Measurements from ENCODE around the gene SAMD8.
"Not testable (repeated sequence)": the region's sequence is repeated elsewhere in the genome, so short reads cannot be mapped to it uniquely, and the experiment has no call there.

The SAMD8 gene

GRCh38 chr10:75117995-75118394 lies 6.5 kb downstream of the SAMD8 start:
- Histone ChIP-seq H3K4me1 (ENCODE audit: control insufficient read depth in 2 of 2, insufficient read depth in 1 of 2, low read depth in 1 of 2, low read length in 2 of 2) (no peaks in the 10 kb centered on the region), H2BK120ac (ENCODE audit: low read depth, low read length) (no peak overlapping the region), H3K79me1 (ENCODE audit: low read depth, low read length) (no peaks in the 10 kb centered on the region), H3K36me3 (replicated peaks in 1 of 2; ENCODE audit: control insufficient read depth in 2 of 2, insufficient read depth in 2 of 2, low read length in 2 of 2) (no peaks in the 10 kb centered on the region), H2BK12ac (ENCODE audit: low read length) (no peak overlapping the region), H4K91ac (ENCODE audit: low read depth, low read length, poor library complexity) (no peak overlapping the region), H3K23ac (ENCODE audit: low read depth, low read length, poor library complexity) (no peak overlapping the region), H3K4me2 (ENCODE audit: insufficient read depth, low read length, poor library complexity, severe bottlenecking) (no peak overlapping the region), H4K8ac (ENCODE audit: low read depth, low read length) (no peak overlapping the region), H3K27me3 (ENCODE audit: control insufficient read depth in 3 of 3, insufficient read depth in 3 of 3, low read depth in 1 of 3, low read length in 3 of 3) (no peaks in the 10 kb centered on the region), H2AK5ac (ENCODE audit: low read depth, low read length) (no peak overlapping the region), H3K27ac (replicated peaks; ENCODE audit: low read length) (no peak overlapping the region), H2AFZ (ENCODE audit: low read length) (no peak overlapping the region), H3K4ac (ENCODE audit: low read length) (no peak overlapping the region), H2BK5ac (ENCODE audit: low read length) (no peak overlapping the region), H3K18ac (ENCODE audit: low read length) (no peak overlapping the region), H3K9me3 (replicated peaks in 1 of 2; ENCODE audit: control insufficient read depth in 2 of 2, insufficient read depth in 1 of 2, low read depth in 1 of 2, low read length in 2 of 2) (no peaks in the 10 kb centered on the region), H3K9ac (ENCODE audit: low read depth, low read length, poor library complexity) (no peak overlapping the region), H3K14ac (ENCODE audit: low read length) (no peak overlapping the region), H3K4me3 (ENCODE audit: low read length in 2 of 2) (no peak overlapping the region), H2BK15ac (ENCODE audit: low read length) (no peak overlapping the region)
- WGBS, 2 donors (ENCODE audit: extremely low coverage in 2 of 2, insufficient read length in 2 of 2, insufficient replicate concordance in 1 of 2): no CpG with 5 or more reads among the region's 3 CpGs
- no peak for DNase-seq (ENCODE audit: low spot score)

- H3K9ac ChIP-seq (ENCODE audit: low read depth, low read length, poor library complexity); H2BK15ac ChIP-seq (ENCODE audit: low read length); H3K27me3 ChIP-seq (ENCODE audit: control insufficient read depth in 3 of 3, insufficient read depth in 3 of 3, low read depth in 1 of 3, low read length in 3 of 3); DNase-seq (ENCODE audit: low spot score); H3K4ac ChIP-seq (ENCODE audit: low read length); H4K8ac ChIP-seq (ENCODE audit: low read depth, low read length); H3K36me3 ChIP-seq (replicated peaks in 1 of 2; ENCODE audit: control insufficient read depth in 2 of 2, insufficient read depth in 2 of 2, low read length in 2 of 2); H3K23ac ChIP-seq (ENCODE audit: low read depth, low read length, poor library complexity); H3K4me1 ChIP-seq (ENCODE audit: control insufficient read depth in 2 of 2, insufficient read depth in 1 of 2, low read depth in 1 of 2, low read length in 2 of 2); H3K79me1 ChIP-seq (ENCODE audit: low read depth, low read length); H2AK5ac ChIP-seq (ENCODE audit: low read depth, low read length); H2AFZ ChIP-seq (ENCODE audit: low read length); H2BK5ac ChIP-seq (ENCODE audit: low read length); H3K27ac ChIP-seq (replicated peaks; ENCODE audit: low read length); H3K9me3 ChIP-seq (replicated peaks in 1 of 2; ENCODE audit: control insufficient read depth in 2 of 2, insufficient read depth in 1 of 2, low read depth in 1 of 2, low read length in 2 of 2); H3K4me2 ChIP-seq (ENCODE audit: insufficient read depth, low read length, poor library complexity, severe bottlenecking); H3K4me3 ChIP-seq (ENCODE audit: low read length in 2 of 2); H3K18ac ChIP-seq (ENCODE audit: low read length); H2BK12ac ChIP-seq (ENCODE audit: low read length); H3K14ac ChIP-seq (ENCODE audit: low read length); H4K91ac ChIP-seq (ENCODE audit: low read depth, low read length, poor library complexity); H2BK120ac ChIP-seq (ENCODE audit: low read depth, low read length): not testable (repeated sequence)
- WGBS, 2 donors (ENCODE audit: extremely low coverage in 2 of 2, insufficient read length in 2 of 2, insufficient replicate concordance in 1 of 2): no CpG with 5 or more reads among the region's 15 CpGs
Measured at GRCh38 chr10:75119444-75120066, 8.1 kb downstream of the SAMD8 start.

DNA sequence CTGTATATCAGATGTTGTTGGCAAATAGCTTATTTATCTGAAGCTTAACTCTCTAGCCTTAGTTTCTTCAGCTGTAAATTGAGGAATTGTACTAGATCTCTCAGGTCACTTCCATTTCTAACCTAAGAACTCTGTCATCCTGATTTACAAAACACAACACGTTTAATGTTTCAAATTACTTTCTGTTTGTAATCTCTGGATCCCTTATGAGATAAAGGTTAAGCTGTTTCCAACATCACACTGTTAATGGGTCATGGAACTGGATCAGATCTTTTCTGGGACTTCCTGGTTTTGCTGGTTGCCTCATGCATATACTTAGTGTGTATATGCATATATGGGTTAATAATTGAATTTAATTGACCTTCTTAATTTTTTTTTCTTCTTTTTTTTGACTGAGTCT lies 9.9 kb downstream of the SAMD8 start:
- WGBS, 2 donors (ENCODE audit: extremely low coverage in 2 of 2, insufficient read length in 2 of 2, insufficient replicate concordance in 1 of 2): no CpG with 5 or more reads among the region's 1 CpG
- H3K18ac ChIP-seq (ENCODE audit: low read length): no peak overlapping the region
- H2BK15ac ChIP-seq (ENCODE audit: low read length): no peak overlapping the region
- no peak overlapping the region for H2BK5ac ChIP-seq (ENCODE audit: low read length)
- no peak overlapping the region for H3K27ac ChIP-seq (replicated peaks; ENCODE audit: low read length)
- H3K23ac ChIP-seq (ENCODE audit: low read depth, low read length, poor library complexity): no peak overlapping the region
- no peak overlapping the region for H3K4me3 ChIP-seq (ENCODE audit: low read length in 2 of 2)
- DNase-seq (ENCODE audit: low spot score): no peak
- no peaks in the 10 kb centered on the region for H3K4me1 ChIP-seq (ENCODE audit: control insufficient read depth in 2 of 2, insufficient read depth in 1 of 2, low read depth in 1 of 2, low read length in 2 of 2)
- H3K4me2 ChIP-seq (ENCODE audit: insufficient read depth, low read length, poor library complexity, severe bottlenecking): no peak overlapping the region
- no peak overlapping the region for H3K14ac ChIP-seq (ENCODE audit: low read length)
- no peak overlapping the region for H3K4ac ChIP-seq (ENCODE audit: low read length)
- H3K36me3 ChIP-seq (replicated peaks in 1 of 2; ENCODE audit: control insufficient read depth in 2 of 2, insufficient read depth in 2 of 2, low read length in 2 of 2): peaks cover 2 to 5% of the 10 kb centered on the region in 2 donors
- no peaks in the 10 kb centered on the region for H3K9me3 ChIP-seq (replicated peaks in 1 of 2; ENCODE audit: control insufficient read depth in 2 of 2, insufficient read depth in 1 of 2, low read depth in 1 of 2, low read length in 2 of 2)
- H3K27me3 ChIP-seq (ENCODE audit: control insufficient read depth in 3 of 3, insufficient read depth in 3 of 3, low read depth in 1 of 3, low read length in 3 of 3): no peaks in the 10 kb centered on the region
- H2BK120ac ChIP-seq (ENCODE audit: low read depth, low read length): no peak overlapping the region
- H2AK5ac ChIP-seq (ENCODE audit: low read depth, low read length): no peak overlapping the region
- no peak overlapping the region for H3K9ac ChIP-seq (ENCODE audit: low read depth, low read length, poor library complexity)
- no peak overlapping the region for H2BK12ac ChIP-seq (ENCODE audit: low read length)
- peaks cover 2% of the 10 kb centered on the region for H3K79me1 ChIP-seq (ENCODE audit: low read depth, low read length)
- H4K8ac ChIP-seq (ENCODE audit: low read depth, low read length): no peak overlapping the region
- no peak overlapping the region for H2AFZ ChIP-seq (ENCODE audit: low read length)
- H4K91ac ChIP-seq (ENCODE audit: low read depth, low read length, poor library complexity): no peak overlapping the region

DNA sequence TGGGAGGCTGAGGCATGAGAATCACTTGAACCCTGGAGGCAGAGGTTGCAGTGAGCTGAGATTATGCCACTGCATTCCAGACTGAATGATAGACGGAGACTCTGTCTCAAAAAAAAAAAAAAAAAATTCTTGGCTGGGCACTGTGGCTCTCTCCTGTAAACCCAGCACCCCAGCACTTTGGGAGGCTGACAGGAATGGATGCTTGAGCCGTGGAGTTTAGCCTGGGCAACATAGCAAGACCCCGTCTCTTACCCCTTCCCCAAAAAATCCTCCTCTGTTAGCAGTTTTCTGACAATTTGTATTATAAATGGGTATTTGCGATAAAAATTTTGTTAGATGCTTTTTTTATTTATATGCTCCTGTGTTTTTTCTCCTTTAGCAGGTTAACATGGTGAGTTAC lies 11.0 kb downstream of the SAMD8 start:
- Histone ChIP-seq H3K36me3 (replicated peaks in 1 of 2; ENCODE audit: control insufficient read depth in 2 of 2, insufficient read depth in 2 of 2, low read length in 2 of 2) (peaks cover 2 to 5% of the 10 kb centered on the region in 2 donors), H3K9me3 (replicated peaks in 1 of 2; ENCODE audit: control insufficient read depth in 2 of 2, insufficient read depth in 1 of 2, low read depth in 1 of 2, low read length in 2 of 2) (no peaks in the 10 kb centered on the region), H4K8ac (ENCODE audit: low read depth, low read length) (no peak overlapping the region), H3K27ac (replicated peaks; ENCODE audit: low read length) (no peak overlapping the region), H3K4me1 (ENCODE audit: control insufficient read depth in 2 of 2, insufficient read depth in 1 of 2, low read depth in 1 of 2, low read length in 2 of 2) (no peaks in the 10 kb centered on the region), H3K4me3 (ENCODE audit: low read length in 2 of 2) (no peak overlapping the region), H3K9ac (ENCODE audit: low read depth, low read length, poor library complexity) (no peak overlapping the region), H2AFZ (ENCODE audit: low read length) (no peak overlapping the region), H2AK5ac (ENCODE audit: low read depth, low read length) (no peak overlapping the region), H3K27me3 (ENCODE audit: control insufficient read depth in 3 of 3, insufficient read depth in 3 of 3, low read depth in 1 of 3, low read length in 3 of 3) (no peaks in the 10 kb centered on the region), H3K23ac (ENCODE audit: low read depth, low read length, poor library complexity) (no peak overlapping the region), H3K18ac (ENCODE audit: low read length) (no peak overlapping the region), H3K4me2 (ENCODE audit: insufficient read depth, low read length, poor library complexity, severe bottlenecking) (no peak overlapping the region), H3K4ac (ENCODE audit: low read length) (no peak overlapping the region), H2BK12ac (ENCODE audit: low read length) (no peak overlapping the region), H2BK5ac (ENCODE audit: low read length) (no peak overlapping the region), H3K14ac (ENCODE audit: low read length) (no peak overlapping the region), H2BK120ac (ENCODE audit: low read depth, low read length) (no peak overlapping the region), H4K91ac (ENCODE audit: low read depth, low read length, poor library complexity) (no peak overlapping the region), H2BK15ac (ENCODE audit: low read length) (no peak overlapping the region), H3K79me1 (ENCODE audit: low read depth, low read length) (peaks cover 2% of the 10 kb centered on the region)
- no CpG with 5 or more reads among the region's 4 CpGs for WGBS, 2 donors (ENCODE audit: extremely low coverage in 2 of 2, insufficient read length in 2 of 2, insufficient replicate concordance in 1 of 2)
- DNase-seq (ENCODE audit: low spot score): no peak
